Stimulated activated CD8-positive, alpha-beta memory T cell treated with anti-CD3 and anti-CD28 coated beads, Interleukin-7, amount 100 ng/mL, for 4 hours (primary cell): ENCODE data around the gene SLC9A6.

Experiments
- DNase-seq, 2 donors: peaks; one replicate each; pipeline ENCODE4 v3.0.0-alpha.2; 2020; ENCODE audit warnings: low read depth in 2 of 2

Gene SLC9A6

GRCh38 chrX:135985157-135985972, at the start of gene SLC9A6:
SLC9A6 (plus strand) TSS chrX:135985435; CDS start chrX:135985659, 224 bp downstream.
- peak in 1 of 2 donors; percentile 62 for DNase-seq

- DNase-seq, result no peak
Measured at GRCh38 chrX:135944486-135944885, 40.7 kb upstream of the SLC9A6 start.

- DNase-seq, result no peak
Measured at GRCh38 chrX:135951291-135951690, 33.9 kb upstream of the SLC9A6 start.

- DNase-seq, result no peak
Measured at GRCh38 chrX:135973025-135973547, 12.1 kb upstream of the SLC9A6 start.

- DNase-seq, result peak; percentile 68 to 76
Measured at GRCh38 chrX:135973548-135974278, 11.5 kb upstream of the SLC9A6 start, which contains the start of gene MMGT1. MMGT1 (minus strand) TSS chrX:135973988; CDS start chrX:135973675, 313 bp downstream.

GRCh38 chrX:135974279-135974856, 10.9 kb upstream of the SLC9A6 start:
- peak; percentile 41 to 68 for DNase-seq

DNA sequence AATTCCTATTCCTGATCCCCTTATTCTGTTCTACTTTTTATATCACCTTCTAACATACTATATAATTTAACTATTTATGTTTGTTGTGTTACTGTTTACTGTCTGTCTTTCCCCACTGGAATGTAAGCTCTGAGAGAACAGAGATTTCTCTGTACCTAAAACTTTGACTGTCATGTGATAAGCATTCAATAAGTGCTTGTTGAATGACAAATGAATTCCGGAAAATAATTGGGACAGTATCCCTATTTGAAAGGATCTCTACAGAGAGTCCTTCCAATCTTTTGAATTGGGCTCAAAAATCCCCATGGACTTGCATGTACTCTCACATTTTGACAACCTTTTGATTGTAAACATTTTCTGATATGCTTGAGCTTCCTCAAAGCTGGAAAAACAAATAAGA, 9.8 kb upstream of the SLC9A6 start:
- DNase-seq, result no peak

DNA sequence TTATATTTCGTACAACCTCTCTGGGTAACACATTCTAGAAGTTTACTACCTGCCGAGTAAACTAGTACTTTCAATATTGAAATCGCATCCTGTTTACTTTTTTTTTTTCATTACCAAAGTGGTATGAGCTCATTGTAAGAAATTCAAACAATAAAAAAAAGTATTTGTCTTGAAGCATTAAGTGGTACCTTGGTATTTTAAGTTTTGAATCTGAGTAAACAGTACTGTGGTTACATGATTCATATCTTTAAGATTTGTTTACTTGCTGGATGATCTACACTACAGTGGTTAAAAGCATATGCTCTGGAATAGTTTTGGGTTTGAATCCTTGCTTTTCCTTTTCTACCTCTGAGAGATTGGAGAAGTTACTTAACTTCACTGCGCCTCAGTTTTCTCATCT, 7.6 kb upstream of the SLC9A6 start:
- no peak for DNase-seq

- no peak for DNase-seq
Measured at GRCh38 chrX:135981010-135981409, 4.2 kb upstream of the SLC9A6 start.

DNA sequence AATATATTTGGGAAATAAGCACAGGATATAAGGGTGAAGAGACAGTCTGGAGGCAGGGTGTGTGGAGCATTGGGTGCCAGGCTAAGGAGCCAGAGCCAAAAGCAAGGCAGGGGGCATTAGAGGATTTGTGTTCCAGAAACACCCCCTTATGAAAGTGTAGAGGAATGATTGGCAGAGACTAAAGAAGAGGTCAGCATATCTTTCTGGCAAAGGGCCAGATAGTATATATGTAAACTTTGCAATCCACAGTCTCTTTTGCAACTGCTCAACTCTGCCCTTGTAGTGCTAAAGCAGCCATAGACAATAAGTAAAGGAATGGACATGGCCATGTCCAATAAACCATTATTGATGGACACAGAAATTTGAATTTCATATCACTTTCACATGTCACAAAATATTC, 3.6 kb upstream of the SLC9A6 start:
- DNase-seq, result no peak

DNA sequence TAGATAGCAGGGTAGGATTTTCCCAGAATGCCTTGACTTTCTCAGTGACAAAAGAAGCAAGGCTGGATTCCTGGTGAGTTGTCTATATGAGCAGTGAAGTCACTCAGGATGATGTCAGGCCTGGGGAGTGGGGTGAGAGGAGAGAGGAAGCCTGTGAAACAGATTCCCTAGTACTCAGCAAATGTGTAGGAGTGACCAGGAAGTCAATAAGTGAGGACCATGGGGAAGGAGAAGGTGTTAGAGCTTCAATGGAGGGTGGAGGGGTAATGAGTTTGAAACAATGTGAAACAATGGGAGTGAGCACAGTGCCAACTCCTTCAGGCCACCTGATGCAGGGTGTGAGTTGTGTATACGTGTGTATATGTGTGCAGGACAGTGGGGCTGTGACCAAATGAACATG, 2.4 kb upstream of the SLC9A6 start:
- DNase-seq, result no peak

DNA sequence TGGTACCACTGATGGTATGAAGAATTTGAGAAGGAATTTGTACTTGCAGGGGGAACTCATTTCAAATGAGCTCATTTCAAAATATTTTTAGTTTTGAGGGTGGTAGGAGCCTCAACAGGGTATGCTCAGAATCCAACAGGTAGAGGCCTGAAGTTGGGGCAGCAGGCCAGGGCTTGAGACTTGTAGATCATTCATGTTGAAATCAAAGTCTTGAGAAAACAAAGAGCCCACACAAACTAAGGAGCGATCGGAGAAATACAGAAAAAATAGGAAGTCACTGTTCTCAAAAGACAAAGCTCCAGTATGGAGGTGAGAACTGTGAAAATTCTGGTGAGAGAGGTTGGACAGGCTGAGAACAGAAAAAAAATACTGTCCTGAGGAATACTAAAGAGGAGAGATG, 979 bp upstream of the SLC9A6 start:
- DNase-seq, result no peak

DNA sequence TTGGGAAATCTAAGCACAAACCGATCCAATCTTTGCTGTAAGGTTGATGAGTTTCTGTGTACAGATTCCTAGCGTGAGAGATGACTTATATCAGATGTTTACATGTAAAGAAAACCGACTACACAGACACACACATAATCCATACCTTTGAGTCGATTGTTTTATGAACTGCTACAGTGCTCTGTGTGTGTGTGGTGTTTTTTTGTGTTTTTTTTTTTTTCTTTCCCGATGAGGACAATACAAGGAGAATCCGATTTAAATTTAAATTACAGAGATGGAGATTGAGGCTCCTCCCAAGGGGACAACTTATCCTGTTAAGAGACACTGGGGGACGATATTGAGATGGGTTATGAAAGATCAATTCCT, 461 bp upstream of the SLC9A6 start:
- no peak for DNase-seq

DNA sequence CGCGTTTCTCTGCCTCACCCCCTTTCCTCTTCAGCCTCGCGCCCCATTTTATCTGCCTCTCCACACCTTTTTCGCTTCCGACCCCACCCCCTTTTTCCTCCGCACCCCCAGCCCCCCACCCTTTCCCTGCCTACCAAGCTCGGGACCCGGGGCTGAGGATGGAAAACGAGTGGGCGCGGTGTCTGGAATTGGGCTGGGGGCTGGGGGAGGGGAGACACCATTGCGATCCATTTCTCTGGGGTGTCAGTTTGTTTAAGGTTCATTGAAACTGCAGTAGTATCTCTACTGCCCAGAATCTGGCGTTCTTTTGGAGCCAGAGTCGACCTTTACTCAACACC, 707 bp downstream of the SLC9A6 start:
- no peak for DNase-seq

GRCh38 chrX:135988245-135988644, 3.0 kb downstream of the SLC9A6 start:
- no peak for DNase-seq

GRCh38 chrX:136015016-136015415, 29.8 kb downstream of the SLC9A6 start:
- DNase-seq, result no peak

GRCh38 chrX:136016881-136017280, 31.6 kb downstream of the SLC9A6 start:
- DNase-seq, result no peak

- DNase-seq, result no peak
Measured at GRCh38 chrX:136019226-136019625, 34.0 kb downstream of the SLC9A6 start.

- DNase-seq, result no peak
Measured at GRCh38 chrX:136021160-136021559, 35.9 kb downstream of the SLC9A6 start.

DNA sequence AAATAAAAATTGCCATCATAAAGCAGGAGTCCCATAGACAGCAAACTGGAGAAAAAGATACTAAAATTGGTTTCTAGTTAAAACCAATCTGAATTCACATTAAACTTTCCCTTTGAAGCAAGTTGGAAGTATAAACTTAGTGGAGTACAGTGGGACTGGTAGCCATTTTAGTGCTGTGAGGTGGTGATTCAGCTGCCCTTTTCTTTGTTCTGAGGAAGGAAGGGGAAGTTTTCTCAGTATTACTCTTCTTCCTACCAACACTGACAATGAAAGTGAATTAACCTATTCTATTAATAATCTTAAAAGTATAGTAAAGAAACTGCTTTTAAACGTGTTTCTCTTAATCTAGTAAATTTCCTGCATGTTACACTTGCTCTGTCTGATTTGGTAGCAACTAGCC, 36.7 kb downstream of the SLC9A6 start:
- DNase-seq, result no peak

DNA sequence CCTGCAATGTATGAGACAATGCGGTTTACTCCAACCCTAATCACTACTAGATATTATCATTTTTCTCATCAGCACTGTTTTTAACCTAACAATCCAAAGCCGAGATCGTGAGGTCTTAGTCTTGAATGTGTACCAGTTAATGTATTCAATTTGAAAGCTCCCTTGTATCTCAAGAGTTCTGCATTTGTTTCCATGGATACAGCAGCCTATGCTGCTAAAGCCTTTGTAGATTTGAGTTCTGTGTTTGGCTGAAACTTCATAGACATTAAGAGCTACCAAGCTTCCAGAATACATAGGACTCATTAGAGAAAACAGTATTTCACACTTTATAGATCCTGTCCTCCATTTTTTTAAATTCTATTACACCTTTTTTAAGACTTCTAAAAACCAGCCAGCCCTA, 39.9 kb downstream of the SLC9A6 start:
- DNase-seq, result no peak

DNA sequence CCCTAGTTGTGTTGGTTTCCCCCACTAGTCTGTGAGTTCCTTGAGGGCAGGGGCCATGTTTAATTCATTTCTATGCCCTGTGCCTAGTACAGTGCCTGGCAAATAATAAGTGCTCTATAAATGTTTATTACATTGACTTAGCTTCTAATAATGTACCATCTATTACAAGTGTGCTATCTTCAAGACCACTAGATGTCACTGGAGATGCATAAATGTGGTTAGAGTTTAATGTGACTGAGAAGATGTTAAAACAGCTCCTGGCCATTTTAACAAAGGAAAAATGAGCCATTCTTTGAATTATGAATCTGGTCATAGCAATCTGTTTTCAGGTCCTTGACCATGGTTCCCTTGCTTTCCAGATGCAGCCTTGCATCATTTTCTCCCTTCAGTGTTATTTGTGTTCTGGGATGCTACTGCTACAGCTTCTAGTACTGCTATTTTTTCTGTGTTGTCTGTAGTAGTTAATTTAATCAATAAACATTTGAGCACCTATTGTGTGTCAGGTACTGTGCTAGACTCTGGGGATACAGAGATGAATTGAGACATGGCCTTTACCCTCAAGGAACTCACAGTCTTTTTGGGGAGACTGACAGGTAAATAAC, 43.2 kb downstream of the SLC9A6 start:
- DNase-seq, result no peak
